Panc1 (cell line): ENCODE data around the gene CKAP2L. TPM values are rescaled to one million over a fixed set of nuclear protein-coding genes. Genes with fewer than 3 reads are reported as not detected.
A peak's percentile ranks its signal among the peaks of the same experiment; 100 is the strongest.

Experiments used
- ATAC-seq: fragments of 200-7000 bp; cut with Tn5 transposase; 2 replicates; pipeline ENCODE4 v1.9.1; 2020; ENCODE audit warnings: mild to moderate bottlenecking, moderate library complexity
- BruUV-seq: library from RNA; stranded (reverse); fragments of 400-500 nt; replicated peaks from 2 replicates; lab custom pipeline; 2021; lab: Mats Ljungman, UMichigan
- CTCF ChIA-PET: fragments of 300-600 bp; sonication (Branson Sonifier 250); formaldehyde crosslinking; loops from one replicate; lab custom pipeline; 2022; ENCODE audit warnings: antibody characterized with exemption; lab: Charles Lee
- POLR2A ChIA-PET: fragments of 300-600 bp; sonication (Branson Sonifier 250); formaldehyde crosslinking; loops from one replicate; lab custom pipeline; 2022; ENCODE audit warnings: antibody characterized with exemption; lab: Charles Lee
- DNase-seq: peaks from one replicate; pipeline ENCODE4 v3.0.0-alpha.2; 2010; ENCODE audit warnings: low read depth, low spot score
- H3K27ac ChIP-seq: 2 replicates; pipeline ENCODE4 v1.5.1; 2011; ENCODE audit warnings: mild to moderate bottlenecking, low read length, inconsistent platforms
- H3K27me3 ChIP-seq: fragments of 200-500 bp; sonication (Bioruptor generic); 2 replicates; pipeline ENCODE4 v1.6.0; 2014; ENCODE audit warnings: low read length, inconsistent platforms; ENCODE audit not compliant: control insufficient read depth, insufficient read depth
- H3K36me3 ChIP-seq: fragments of 200-500 bp; sonication (Bioruptor generic); 2 replicates; pipeline ENCODE4 v1.5.1; 2014; ENCODE audit warnings: inconsistent platforms, mild to moderate bottlenecking, low read length, moderate library complexity; ENCODE audit not compliant: control insufficient read depth, insufficient read depth
- H3K4me1 ChIP-seq: 2 replicates; pipeline ENCODE4 v1.5.1; 2011; ENCODE audit warnings: inconsistent platforms, mild to moderate bottlenecking, low read length, moderate library complexity; ENCODE audit not compliant: control insufficient read depth, insufficient read depth
- H3K4me3 ChIP-seq, 2 experiments: 2 replicates each; pipeline ENCODE4 v1.5.1; 2011 to 2012; ENCODE audit warnings: low read depth in 2 of 2, low read length in 2 of 2, mild to moderate bottlenecking in 2 of 2, inconsistent platforms in 1 of 2, moderate library complexity in 1 of 2
- H3K9me3 ChIP-seq: fragments of 200-500 bp; sonication (Bioruptor generic); 2 replicates; pipeline ENCODE4 v1.5.1; 2014; ENCODE audit warnings: low read depth, mild to moderate bottlenecking, inconsistent platforms, low read length, moderate library complexity; ENCODE audit not compliant: control insufficient read depth, insufficient read depth
- CTCF ChIP-seq: fragments of 450-650 bp; IDR thresholded peaks from 2 replicates; pipeline ENCODE4 v1.5.1; 2017; ENCODE audit warnings: mild to moderate bottlenecking
- POLR2AphosphoS5 ChIP-seq: IDR thresholded peaks from 2 replicates; pipeline ENCODE4 v1.6.1; 2012; ENCODE audit warnings: mild to moderate bottlenecking, low read depth, low read length, moderate library complexity
- REST ChIP-seq, 2 experiments: IDR thresholded peaks; 2 replicates each; pipeline ENCODE4 v1.6.1; 2011 to 2012; ENCODE audit warnings: low read depth in 2 of 2, control low read depth in 1 of 2, low read length in 1 of 2, mild to moderate bottlenecking in 1 of 2, moderate library complexity in 1 of 2; ENCODE audit not compliant: insufficient read depth in 1 of 2
- SIN3A ChIP-seq: IDR thresholded peaks from 2 replicates; pipeline ENCODE4 v1.6.1; 2012; ENCODE audit warnings: low read depth, mild to moderate bottlenecking, low read length, moderate library complexity, borderline replicate concordance; ENCODE audit not compliant: insufficient read depth
- TCF7L2 ChIP-seq: IDR thresholded peaks from 2 replicates; pipeline ENCODE4 v1.6.1; 2011; ENCODE audit warnings: mild to moderate bottlenecking, low read depth, low read length, inconsistent platforms
- in situ Hi-C: cut with HindIII; loops from 2 replicates; pipeline ENCODE4 v1.10.0; 2016; ENCODE audit warnings: low sequenced_read_pairs, low pct_unique_long_range_greater_than_20kb
- intact Hi-C: fragments of 100-400 bp; cut with micrococcal nuclease; formaldehyde crosslinking; loops from one replicate; pipeline ENCODE4 v1.10.0; 2022; ENCODE audit not compliant: unreplicated experiment
- total RNA-seq: library from RNA; stranded (reverse); gene quantifications from one replicate; pipeline ENCODE4 v1.2.1, GENCODE V29; 2021; ENCODE audit not compliant: unreplicated experiment

Gene CKAP2L
- total RNA-seq, 1 experiment from 2014 or later, result 27.0 TPM

- in situ Hi-C loops, result no loop called here
- no peaks in the 10 kb centered on the region for H3K9me3 ChIP-seq
- ChIA-PET POLR2A (no interaction called here), CTCF (no interaction called here)
- TF ChIP-seq CTCF, result no peak
- TF ChIP-seq TCF7L2, result no peak
- TF ChIP-seq REST (IDR thresholded peaks at IDR 0.05; ENCODE audit: insufficient read depth in 1 of 2, low read depth in 2 of 2, low read length in 1 of 2), result no peak
- TF ChIP-seq POLR2AphosphoS5, result no peak
- TF ChIP-seq SIN3A, result no peak
- no peaks in the 10 kb centered on the region for H3K36me3 ChIP-seq
- ATAC-seq (peak; percentile 8; the same call in 1 of the 2 replicates), DNase-seq (no peak)
- intact Hi-C loops, result no loop called here
- BruUV-seq, result no TSS peak
- H3K27me3 ChIP-seq, result no peaks in the 10 kb centered on the region
- no peak overlapping the region for H3K4me3 ChIP-seq
- no peaks in the 10 kb centered on the region for H3K4me1 ChIP-seq
- no peak overlapping the region for H3K27ac ChIP-seq
Observed at GRCh38 chr2:112712903-112713584, 51.4 kb downstream of the CKAP2L start.

GRCh38 chr2:112712465-112712864 is 51.9 kb downstream of the CKAP2L start:
- Histone ChIP-seq H3K4me1 (no peaks in the 10 kb centered on the region), H3K27me3 (no peaks in the 10 kb centered on the region), H3K4me3 (no peak overlapping the region), H3K9me3 (no peaks in the 10 kb centered on the region), H3K36me3 (no peaks in the 10 kb centered on the region), H3K27ac (no peak overlapping the region)
- in situ Hi-C loops (no loop called here), intact Hi-C loops (no loop called here)
- DNase-seq (no peak), ATAC-seq (no peak)
- CTCF ChIA-PET, result no interaction called here
- no TSS peak for BruUV-seq
- TF ChIP-seq TCF7L2 (no peak), CTCF (no peak), SIN3A (no peak), POLR2AphosphoS5 (no peak), REST (IDR thresholded peaks at IDR 0.05; ENCODE audit: insufficient read depth in 1 of 2, low read depth in 2 of 2, low read length in 1 of 2) (no peak)
- POLR2A ChIA-PET, result no interaction called here
